ENCODE results near the gene SF3A1.

The SF3A1 gene

GRCh38 chr22:30286331-30286730 lies 70.4 kb downstream of the SF3A1 start:
- H3K4me1 ChIP-seq (ENCODE audit: low read length), result peaks cover 24% of the 10 kb centered on the region
- TF ChIP-seq, protein P1, sequence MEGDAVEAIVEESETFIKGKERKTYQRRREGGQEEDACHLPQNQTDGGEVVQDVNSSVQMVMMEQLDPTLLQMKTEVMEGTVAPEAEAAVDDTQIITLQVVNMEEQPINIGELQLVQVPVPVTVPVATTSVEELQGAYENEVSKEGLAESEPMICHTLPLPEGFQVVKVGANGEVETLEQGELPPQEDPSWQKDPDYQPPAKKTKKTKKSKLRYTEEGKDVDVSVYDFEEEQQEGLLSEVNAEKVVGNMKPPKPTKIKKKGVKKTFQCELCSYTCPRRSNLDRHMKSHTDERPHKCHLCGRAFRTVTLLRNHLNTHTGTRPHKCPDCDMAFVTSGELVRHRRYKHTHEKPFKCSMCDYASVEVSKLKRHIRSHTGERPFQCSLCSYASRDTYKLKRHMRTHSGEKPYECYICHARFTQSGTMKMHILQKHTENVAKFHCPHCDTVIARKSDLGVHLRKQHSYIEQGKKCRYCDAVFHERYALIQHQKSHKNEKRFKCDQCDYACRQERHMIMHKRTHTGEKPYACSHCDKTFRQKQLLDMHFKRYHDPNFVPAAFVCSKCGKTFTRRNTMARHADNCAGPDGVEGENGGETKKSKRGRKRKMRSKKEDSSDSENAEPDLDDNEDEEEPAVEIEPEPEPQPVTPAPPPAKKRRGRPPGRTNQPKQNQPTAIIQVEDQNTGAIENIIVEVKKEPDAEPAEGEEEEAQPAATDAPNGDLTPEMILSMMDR (IDR thresholded peaks at IDR 0.05; ENCODE audit: low read depth, low read length), result no peak
- TF ChIP-seq EZH2phosphoT487 (IDR thresholded peaks at IDR 0.05; ENCODE audit: low read depth), result no peak
- no peaks in the 10 kb centered on the region for H3K9me3 ChIP-seq (ENCODE audit: insufficient read depth, low read length)
- H3K9ac ChIP-seq (ENCODE audit: low read length), result no peak overlapping the region
- no peak overlapping the region for H3K4me3 ChIP-seq (ENCODE audit: low read length)
- H3K36me3 ChIP-seq (replicated peaks; ENCODE audit: low read depth, low read length), result no peaks in the 10 kb centered on the region
- no peak overlapping the region for H2AFZ ChIP-seq (ENCODE audit: low read depth, low read length)
- no peak overlapping the region for H3K27ac ChIP-seq (ENCODE audit: low read length)
- H4K20me1 ChIP-seq (ENCODE audit: insufficient read depth, low read length), result no peaks in the 10 kb centered on the region
- H3K79me2 ChIP-seq (ENCODE audit: low read length), result no peaks in the 10 kb centered on the region
- no peak overlapping the region for H3K4me2 ChIP-seq (ENCODE audit: low read length)
- H3K27me3 ChIP-seq (ENCODE audit: low read depth, low read length), result peaks cover 5% of the 10 kb centered on the region; the same call in 1 of the 2 replicates

DNA sequence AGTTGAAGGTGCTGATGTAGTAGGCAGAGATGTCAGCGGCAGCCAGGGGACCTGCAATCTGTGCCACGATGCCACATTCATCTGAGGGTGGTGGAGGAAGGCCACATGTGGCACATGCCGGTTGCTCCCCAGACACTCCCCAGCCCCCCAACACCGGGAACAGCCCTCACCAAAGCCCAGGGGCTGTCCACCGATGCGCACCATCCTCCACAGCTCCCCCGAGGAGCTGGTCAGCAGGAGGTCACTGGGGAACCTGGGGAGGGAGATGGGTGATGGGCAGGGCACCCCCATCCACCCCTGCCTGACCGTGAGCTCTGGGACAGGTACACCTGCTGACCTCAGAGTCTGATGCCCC lies 70.9 kb downstream of the SF3A1 start:
- Histone ChIP-seq H3K9me3 (ENCODE audit: insufficient read depth, low read length) (no peaks in the 10 kb centered on the region), H3K4me2 (ENCODE audit: low read length) (no peak overlapping the region), H3K4me3 (ENCODE audit: low read length) (no peak overlapping the region), H3K27me3 (ENCODE audit: low read depth, low read length) (peaks cover 5% of the 10 kb centered on the region; the same call in 1 of the 2 replicates), H2AFZ (ENCODE audit: low read depth, low read length) (no peak overlapping the region), H3K9ac (ENCODE audit: low read length) (no peak overlapping the region), H3K36me3 (replicated peaks; ENCODE audit: low read depth, low read length) (no peaks in the 10 kb centered on the region), H3K79me2 (ENCODE audit: low read length) (no peaks in the 10 kb centered on the region), H4K20me1 (ENCODE audit: insufficient read depth, low read length) (no peaks in the 10 kb centered on the region), H3K27ac (ENCODE audit: low read length) (no peak overlapping the region), H3K4me1 (ENCODE audit: low read length) (peaks cover 24% of the 10 kb centered on the region)
- no peak for TF ChIP-seq EZH2phosphoT487 (IDR thresholded peaks at IDR 0.05; ENCODE audit: low read depth)
- TF ChIP-seq, protein P1 (IDR thresholded peaks at IDR 0.05; ENCODE audit: low read depth, low read length), result no peak

DNA sequence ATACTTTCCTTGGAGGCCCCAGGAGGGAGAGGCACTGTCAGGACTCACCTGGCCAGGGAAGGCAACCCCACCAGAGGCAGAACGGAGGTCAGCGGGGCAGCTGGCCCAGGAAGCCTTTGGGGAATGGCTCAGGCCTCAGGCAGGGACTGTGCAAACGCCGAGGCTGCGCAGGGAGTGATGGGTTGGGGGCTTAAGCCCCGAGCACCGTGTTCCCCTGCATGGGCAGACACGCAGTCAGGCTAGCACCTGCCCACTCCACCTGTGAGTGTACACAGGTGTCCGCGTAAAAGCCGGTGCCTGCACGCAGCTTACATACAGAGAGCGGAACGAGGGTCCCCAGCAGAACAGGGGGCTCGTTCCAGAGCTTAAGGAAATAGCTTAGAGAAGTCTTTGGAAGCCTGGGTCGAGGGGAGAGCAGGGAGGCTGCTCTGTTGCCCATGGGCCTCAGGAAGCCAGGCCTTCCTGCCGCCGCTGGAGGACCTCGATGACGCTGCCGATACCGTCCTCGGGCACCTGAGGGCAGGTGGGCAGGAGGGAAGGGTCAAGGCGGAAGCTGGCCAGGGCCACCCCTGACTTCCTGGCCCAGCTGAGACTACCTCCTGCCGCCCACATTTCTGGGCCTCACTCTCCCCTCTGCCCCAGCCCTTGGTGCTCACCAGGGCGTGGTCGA lies 71.4 kb downstream of the SF3A1 start:
- Histone ChIP-seq H3K4me1 (ENCODE audit: low read length) (peaks cover 24% of the 10 kb centered on the region), H3K4me2 (ENCODE audit: low read length) (no peak overlapping the region), H2AFZ (ENCODE audit: low read depth, low read length) (no peak overlapping the region)

GRCh38 chr22:30284666-30285065 lies 72.0 kb downstream of the SF3A1 start:
- Histone ChIP-seq H3K4me2 (ENCODE audit: low read length) (no peak overlapping the region), H3K4me1 (ENCODE audit: low read length) (peaks cover 19% of the 10 kb centered on the region), H3K9me3 (ENCODE audit: insufficient read depth, low read length) (no peaks in the 10 kb centered on the region), H3K27me3 (ENCODE audit: low read depth, low read length) (peaks cover 9% of the 10 kb centered on the region), H4K20me1 (ENCODE audit: insufficient read depth, low read length) (no peaks in the 10 kb centered on the region), H3K9ac (ENCODE audit: low read length) (no peak overlapping the region), H3K36me3 (replicated peaks; ENCODE audit: low read depth, low read length) (no peaks in the 10 kb centered on the region), H3K79me2 (ENCODE audit: low read length) (no peaks in the 10 kb centered on the region), H3K4me3 (ENCODE audit: low read length) (no peak overlapping the region), H3K27ac (ENCODE audit: low read length) (no peak overlapping the region), H2AFZ (ENCODE audit: low read depth, low read length) (no peak overlapping the region)
- TF ChIP-seq EZH2phosphoT487 (IDR thresholded peaks at IDR 0.05; ENCODE audit: low read depth), result no peak
- TF ChIP-seq, protein P1 (IDR thresholded peaks at IDR 0.05; ENCODE audit: low read depth, low read length), result no peak

More for the DNA sequence above, 71.4 kb downstream of the SF3A1 start:
- Histone ChIP-seq H3K9ac (ENCODE audit: low read length) (no peak overlapping the region), H3K36me3 (replicated peaks; ENCODE audit: low read depth, low read length) (no peaks in the 10 kb centered on the region), H3K27ac (ENCODE audit: low read length) (no peak overlapping the region), H3K4me3 (ENCODE audit: low read length) (no peak overlapping the region), H3K9me3 (ENCODE audit: insufficient read depth, low read length) (no peaks in the 10 kb centered on the region), H3K27me3 (ENCODE audit: low read depth, low read length) (peaks cover 5% of the 10 kb centered on the region; the same call in 1 of the 2 replicates), H3K79me2 (ENCODE audit: low read length) (no peaks in the 10 kb centered on the region), H4K20me1 (ENCODE audit: insufficient read depth, low read length) (no peaks in the 10 kb centered on the region)
- TF ChIP-seq EZH2phosphoT487 (IDR thresholded peaks at IDR 0.05; ENCODE audit: low read depth), result no peak
- TF ChIP-seq, protein P1 (IDR thresholded peaks at IDR 0.05; ENCODE audit: low read depth, low read length), result no peak

Measured in OCI-LY3 (cell line).